Calu3 (cell line): ENCODE results near the gene ZNF574. TPM values are rescaled to one million over a fixed set of nuclear protein-coding genes. Genes with fewer than 3 reads are reported as not detected.

ENCODE experiments used
- BruUV-seq: library from RNA; stranded (reverse); fragments of 400-500 nt; replicated peaks from 2 replicates; lab custom pipeline; 2021; lab: Mats Ljungman, UMichigan
- CTCF ChIA-PET: fragments of 300-600 bp; sonication (Branson Sonifier 250); formaldehyde crosslinking; loops from one replicate; lab custom pipeline; 2022; ENCODE audit warnings: antibody characterized with exemption; lab: Charles Lee
- DNase-seq: peaks from one replicate; pipeline ENCODE4 v3.0.0; 2022
- H3K27ac Mint-ChIP-seq: one replicate; pipeline ENCODE4 v1.8.0; 2022; ENCODE audit warnings: mixed read lengths; ENCODE audit not compliant: unreplicated experiment
- H3K27me3 Mint-ChIP-seq: one replicate; pipeline ENCODE4 v1.8.0; 2022; ENCODE audit warnings: mixed read lengths; ENCODE audit not compliant: unreplicated experiment
- H3K36me3 Mint-ChIP-seq: one replicate; pipeline ENCODE4 v1.8.0; 2022; ENCODE audit warnings: mild to moderate bottlenecking, moderate library complexity, mixed read lengths; ENCODE audit not compliant: insufficient read depth, unreplicated experiment
- H3K4me1 Mint-ChIP-seq: one replicate; pipeline ENCODE4 v1.8.0; 2022; ENCODE audit warnings: mild to moderate bottlenecking, low read depth, mixed read lengths; ENCODE audit not compliant: unreplicated experiment
- H3K4me3 Mint-ChIP-seq: one replicate; pipeline ENCODE4 v1.8.0; 2022; ENCODE audit warnings: mild to moderate bottlenecking, low read depth, moderate library complexity, mixed read lengths; ENCODE audit not compliant: unreplicated experiment
- H3K9me3 Mint-ChIP-seq: one replicate; pipeline ENCODE4 v1.8.0; 2022; ENCODE audit warnings: low read depth, mixed read lengths; ENCODE audit not compliant: unreplicated experiment
- CTCF ChIP-seq: fragments of 200-600 bp; IDR thresholded peaks from one replicate; pipeline ENCODE4 v1.8.0; 2022; ENCODE audit warnings: antibody characterized with exemption; ENCODE audit not compliant: unreplicated experiment
- intact Hi-C: fragments of 100-400 bp; cut with micrococcal nuclease; formaldehyde crosslinking; loops from one replicate; pipeline ENCODE4 v1.10.0; 2022; ENCODE audit not compliant: unreplicated experiment
- total RNA-seq: library from RNA; stranded (reverse); gene quantifications from 2 replicates; pipeline ENCODE4 v1.2.3, GENCODE V29; 2022

ZNF574 gene
- total RNA-seq, 1 experiment from 2014 or later: 22.0 TPM

GRCh38 chr19:42076380-42076944 lies 496 bp downstream of the ZNF574 start:
- TF ChIP-seq CTCF: no peak
- Mint-ChIP-seq H3K4me1 (peaks cover 33% of the 10 kb centered on the region), H3K9me3 (no peaks in the 10 kb centered on the region), H3K36me3 (peaks cover 50% of the 10 kb centered on the region), H3K27ac (peak overlapping the region; percentile 96), H3K4me3 (peak overlapping the region; percentile 90), H3K27me3 (peaks cover under 1% of the 10 kb centered on the region)
- CTCF ChIA-PET: interaction anchor here (0.7 to 0.9 kb wide), 6 partner anchors 28 to 237 kb away, joined by 3 to 5 read pairs (median 3); partner anchors contain the start of gene TMEM145
- no peak for DNase-seq
- intact Hi-C loops: no loop called here
- BruUV-seq: no TSS peak

- no peak for TF ChIP-seq CTCF
- Mint-ChIP-seq H3K27me3 (no peaks in the 10 kb centered on the region), H3K4me3 (peak overlapping the region; percentile 90), H3K27ac (peak overlapping the region; percentile 96), H3K4me1 (peaks cover 39% of the 10 kb centered on the region), H3K36me3 (peaks cover 61% of the 10 kb centered on the region), H3K9me3 (no peaks in the 10 kb centered on the region)
- CTCF ChIA-PET: no interaction called here
- no TSS peak for BruUV-seq
- intact Hi-C loops: no loop called here
- no peak for DNase-seq
Measured at GRCh38 chr19:42078058-42078457, 2.1 kb downstream of the ZNF574 start.

GRCh38 chr19:42078538-42079275 lies 2.7 kb downstream of the ZNF574 start:
- H3K4me1 Mint-ChIP-seq: peaks cover 39% of the 10 kb centered on the region

GRCh38 chr19:42079276-42079669 lies 3.3 kb downstream of the ZNF574 start:
- no peak for TF ChIP-seq CTCF
- intact Hi-C loops: no loop called here
- CTCF ChIA-PET: interaction anchor here (1.0 kb wide), 1 partner anchor 13 kb away, joined by 4 read pairs; no protein-coding TSS in a partner anchor
- peaks cover 39% of the 10 kb centered on the region for H3K4me1 Mint-ChIP-seq
- no peak overlapping the region for H3K4me3 Mint-ChIP-seq
- H3K36me3 Mint-ChIP-seq: peaks cover 61% of the 10 kb centered on the region
- H3K27me3 Mint-ChIP-seq: no peaks in the 10 kb centered on the region
- H3K9me3 Mint-ChIP-seq: no peaks in the 10 kb centered on the region
- DNase-seq: no peak
- H3K27ac Mint-ChIP-seq: no peak overlapping the region
- no TSS peak for BruUV-seq

More at GRCh38 chr19:42078538-42079275, 2.7 kb downstream of the ZNF574 start:
- Mint-ChIP-seq H3K4me3 (peak overlapping the region; percentile 90), H3K36me3 (peaks cover 61% of the 10 kb centered on the region), H3K9me3 (no peaks in the 10 kb centered on the region), H3K27ac (peak overlapping the region; percentile 96), H3K27me3 (no peaks in the 10 kb centered on the region)
- BruUV-seq: no TSS peak
- no peak for TF ChIP-seq CTCF
- intact Hi-C loops: no loop called here
- CTCF ChIA-PET: interaction anchor here (1.0 kb wide), 1 partner anchor 13 kb away, joined by 4 read pairs; no protein-coding TSS in a partner anchor
- DNase-seq: no peak
